ENCODE results near the gene ARCN1. TPM values are rescaled to one million over a fixed set of nuclear protein-coding genes. Genes with fewer than 3 reads are reported as not detected.
"Not testable (repeated sequence)": the region's sequence is repeated elsewhere in the genome, so short reads cannot be mapped to it uniquely, and the experiment has no call there.

The ARCN1 gene
- total and polyA plus RNA-seq, 7 donors, result 49.4 to 76.3 (median 60.8) TPM

DNA sequence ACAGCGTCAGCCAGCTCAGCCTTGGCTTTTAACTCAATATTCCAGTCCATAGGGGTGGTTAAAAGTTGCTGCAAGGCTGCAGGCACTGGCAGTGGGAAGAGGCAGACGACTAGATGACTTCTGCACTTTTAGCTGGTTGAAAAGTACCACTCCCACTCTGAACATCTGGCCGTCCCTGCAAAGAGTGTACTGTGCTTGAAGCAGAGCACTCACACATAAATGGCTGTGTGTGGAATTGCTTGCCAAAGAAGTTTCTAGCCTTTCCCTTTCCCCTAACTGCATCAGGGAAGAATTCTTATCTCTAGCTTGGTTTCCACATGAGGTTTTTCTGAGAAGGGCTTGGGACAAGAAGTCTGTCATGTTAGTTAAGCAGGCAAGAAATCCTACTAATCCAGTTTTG is 30.1 kb downstream of the ARCN1 start:
- Histone ChIP-seq H3K27me3 (ENCODE audit: insufficient read depth in 3 of 3, low read length in 2 of 3) (no peaks in the 10 kb centered on the region), H3K27ac (no peak overlapping the region), H3K36me3 (ENCODE audit: insufficient read depth in 1 of 2, low read depth in 1 of 2) (peaks cover 5 to 57% of the 10 kb centered on the region in 2 donors), H3K4me1 (no peaks in the 10 kb centered on the region), H3K4me3 (no peak overlapping the region), H3K9me3 (no peaks in the 10 kb centered on the region)
- peak in 1 of 2 donors; percentile 29 for DNase-seq
- ATAC-seq, result peak in 2 of 4 donors; percentile 18 to 30
- intact Hi-C loops (cut with DNase I), result no loop called here
- 54 to 62% (median 56%) methylated on average over 3 of the region's 3 CpGs for WGBS, 3 donors
- TF ChIP-seq, protein P1, sequence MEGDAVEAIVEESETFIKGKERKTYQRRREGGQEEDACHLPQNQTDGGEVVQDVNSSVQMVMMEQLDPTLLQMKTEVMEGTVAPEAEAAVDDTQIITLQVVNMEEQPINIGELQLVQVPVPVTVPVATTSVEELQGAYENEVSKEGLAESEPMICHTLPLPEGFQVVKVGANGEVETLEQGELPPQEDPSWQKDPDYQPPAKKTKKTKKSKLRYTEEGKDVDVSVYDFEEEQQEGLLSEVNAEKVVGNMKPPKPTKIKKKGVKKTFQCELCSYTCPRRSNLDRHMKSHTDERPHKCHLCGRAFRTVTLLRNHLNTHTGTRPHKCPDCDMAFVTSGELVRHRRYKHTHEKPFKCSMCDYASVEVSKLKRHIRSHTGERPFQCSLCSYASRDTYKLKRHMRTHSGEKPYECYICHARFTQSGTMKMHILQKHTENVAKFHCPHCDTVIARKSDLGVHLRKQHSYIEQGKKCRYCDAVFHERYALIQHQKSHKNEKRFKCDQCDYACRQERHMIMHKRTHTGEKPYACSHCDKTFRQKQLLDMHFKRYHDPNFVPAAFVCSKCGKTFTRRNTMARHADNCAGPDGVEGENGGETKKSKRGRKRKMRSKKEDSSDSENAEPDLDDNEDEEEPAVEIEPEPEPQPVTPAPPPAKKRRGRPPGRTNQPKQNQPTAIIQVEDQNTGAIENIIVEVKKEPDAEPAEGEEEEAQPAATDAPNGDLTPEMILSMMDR (IDR thresholded peaks at IDR 0.05), result no peak

GRCh38 chr11:118603709-118604108 is 31.5 kb downstream of the ARCN1 start:
- peak overlapping the region; percentile 52 for H3K27ac ChIP-seq
- H3K4me1 ChIP-seq, DNase-seq: not testable (repeated sequence)

GRCh38 chr11:118604566-118604965 is 32.4 kb downstream of the ARCN1 start:
- Histone ChIP-seq H3K36me3 (ENCODE audit: insufficient read depth in 1 of 2, low read depth in 1 of 2) (peaks cover 2 to 35% of the 10 kb centered on the region in 2 donors), H3K9me3 (no peaks in the 10 kb centered on the region), H3K4me1 (no peaks in the 10 kb centered on the region), H3K4me3 (no peak overlapping the region), H3K27ac (peak overlapping the region; percentile 52), H3K27me3 (ENCODE audit: insufficient read depth in 3 of 3, low read length in 2 of 3) (no peaks in the 10 kb centered on the region)
- 58 to 64% (median 61%) methylated on average over 3 of the region's 3 CpGs for WGBS, 3 donors
- TF ChIP-seq, protein P1 (IDR thresholded peaks at IDR 0.05), result no peak
- intact Hi-C loops (cut with DNase I), result no loop called here
- ATAC-seq (no peak), DNase-seq (no peak)

More at GRCh38 chr11:118603709-118604108, 31.5 kb downstream of the ARCN1 start:
- H3K4me3 ChIP-seq; ATAC-seq; H3K9me3 ChIP-seq; intact Hi-C loops (cut with DNase I); H3K27me3 ChIP-seq (ENCODE audit: insufficient read depth in 3 of 3, low read length in 2 of 3): not testable (repeated sequence)
- WGBS, 3 donors, result 66 to 81% (median 71%) methylated on average over 8 of the region's 8 CpGs
- peaks cover 2 to 44% of the 10 kb centered on the region in 2 donors for H3K36me3 ChIP-seq (ENCODE audit: insufficient read depth in 1 of 2, low read depth in 1 of 2)

GRCh38 chr11:118605116-118605867 is 33.1 kb downstream of the ARCN1 start:
- Histone ChIP-seq H3K4me1 (no peaks in the 10 kb centered on the region), H3K27ac (peak overlapping the region; percentile 53), H3K36me3 (ENCODE audit: insufficient read depth in 1 of 2, low read depth in 1 of 2) (peaks cover 2 to 28% of the 10 kb centered on the region in 2 donors), H3K27me3 (ENCODE audit: insufficient read depth in 3 of 3, low read length in 2 of 3) (no peaks in the 10 kb centered on the region), H3K9me3 (no peaks in the 10 kb centered on the region), H3K4me3 (no peak overlapping the region)
- intact Hi-C loops (cut with DNase I), result loop anchor here (5.0 kb wide), 3 partner anchors 37 to 1073 kb away; no protein-coding TSS in a partner anchor
- DNase-seq (peak; percentile 80 to 86), ATAC-seq (peak; percentile 3 to 35 (median 31))
- WGBS, 3 donors, result 47 to 51% (median 50%) methylated on average over 10 of the region's 10 CpGs
- TF ChIP-seq, protein P1 (IDR thresholded peaks at IDR 0.05), result no peak

GRCh38 chr11:118606157-118606843 is 34.1 kb downstream of the ARCN1 start:
- Histone ChIP-seq H3K4me3 (peak overlapping the region; percentile 11), H3K27me3 (ENCODE audit: insufficient read depth in 3 of 3, low read length in 2 of 3) (no peaks in the 10 kb centered on the region), H3K4me1 (peaks cover 5% of the 10 kb centered on the region), H3K9me3 (no peaks in the 10 kb centered on the region), H3K36me3 (ENCODE audit: insufficient read depth in 1 of 2, low read depth in 1 of 2) (peaks cover 2 to 18% of the 10 kb centered on the region in 2 donors), H3K27ac (peak overlapping the region; percentile 53)
- TF ChIP-seq, protein P1 (IDR thresholded peaks at IDR 0.05), result no peak
- ATAC-seq (no peak), DNase-seq (no peak)
- 62 to 69% (median 67%) methylated on average over 7 of the region's 7 CpGs for WGBS, 3 donors
- intact Hi-C loops (cut with DNase I), result loop anchor here (5.0 kb wide), 3 partner anchors 36 to 1074 kb away; no protein-coding TSS in a partner anchor
